Right atrium auricular region (tissue), 2 donors: ENCODE results near the gene KPNA1. TPM values are rescaled to one million over a fixed set of nuclear protein-coding genes. Genes with fewer than 3 reads are reported as not detected.
"Not testable (repeated sequence)": the region's sequence is repeated elsewhere in the genome, so short reads cannot be mapped to it uniquely, and the experiment has no call there.

Experiments
- DNase-seq: peaks from one replicate; pipeline ENCODE4 v3.0.0-alpha.2; 2019; ENCODE audit warnings: low spot score
- H3K27ac ChIP-seq, 2 donors: fragments of 200-600 bp; sonication (generic); 1 replicate in 1 of 2; 2 replicates in 1 of 2; pipeline ENCODE4 v1.5.1; 2016 to 2019
- H3K27me3 ChIP-seq, 2 donors: fragments of 200-600 bp; sonication (generic); one replicate each; pipeline versions ENCODE4 v1.5.1 to v1.6.0; 2017 to 2019
- H3K36me3 ChIP-seq: fragments of 200-600 bp; sonication (generic); one replicate; pipeline ENCODE4 v1.5.1; 2016
- H3K4me1 ChIP-seq, 2 donors: fragments of 200-600 bp; sonication (generic); one replicate each; pipeline versions ENCODE4 v1.5.1 to v1.6.0; 2017 to 2019
- H3K4me3 ChIP-seq, 2 donors: fragments of 200-600 bp; sonication (generic); 1 replicate in 1 of 2; 2 replicates in 1 of 2; pipeline ENCODE4 v1.5.1; 2017 to 2019; ENCODE audit warnings: mild to moderate bottlenecking in 1 of 2, moderate library complexity in 1 of 2
- H3K9me3 ChIP-seq, 2 donors: fragments of 200-600 bp; sonication (generic); one replicate each; pipeline ENCODE4 v1.5.1; 2019
- total RNA-seq, 2 donors: library from RNA; depleted of rRNA; stranded (reverse); fragments of >200 nt; gene quantifications; one replicate each; pipeline ENCODE4 v1.1.0, GENCODE V29; 2016
- TF ChIP-seq, protein P1 (sequence below), 2 donors: fragments of 200-600 bp; sonication (generic); IDR thresholded peaks; one replicate each; pipeline ENCODE4 v1.5.1; 2019; ENCODE audit warnings: antibody characterized with exemption in 2 of 2

KPNA1 gene
- total RNA-seq, 2 donors from 2014 or later = 33.3 to 40.0 TPM

DNA sequence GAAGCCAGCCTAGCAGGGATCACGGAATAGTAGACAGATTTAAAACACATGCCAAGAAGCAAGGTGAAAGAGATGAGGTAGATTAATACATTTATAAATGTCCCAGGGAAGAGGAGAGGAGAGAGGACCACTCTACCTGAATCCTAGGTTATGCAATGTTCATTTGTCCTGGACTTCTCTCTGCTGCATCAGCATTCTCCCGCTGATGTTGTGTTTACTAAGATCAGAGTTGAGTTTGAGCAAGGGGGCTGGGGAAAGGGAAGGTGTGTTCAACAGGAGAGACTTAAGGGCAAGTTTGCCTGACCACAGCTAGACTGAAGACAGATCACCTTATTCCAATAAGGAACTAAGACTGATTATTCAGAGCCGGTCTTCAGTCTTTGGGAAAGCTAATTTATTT is 1.1 kb upstream of the KPNA1 start:
- H3K9me3 ChIP-seq = no peaks in the 10 kb centered on the region

DNA sequence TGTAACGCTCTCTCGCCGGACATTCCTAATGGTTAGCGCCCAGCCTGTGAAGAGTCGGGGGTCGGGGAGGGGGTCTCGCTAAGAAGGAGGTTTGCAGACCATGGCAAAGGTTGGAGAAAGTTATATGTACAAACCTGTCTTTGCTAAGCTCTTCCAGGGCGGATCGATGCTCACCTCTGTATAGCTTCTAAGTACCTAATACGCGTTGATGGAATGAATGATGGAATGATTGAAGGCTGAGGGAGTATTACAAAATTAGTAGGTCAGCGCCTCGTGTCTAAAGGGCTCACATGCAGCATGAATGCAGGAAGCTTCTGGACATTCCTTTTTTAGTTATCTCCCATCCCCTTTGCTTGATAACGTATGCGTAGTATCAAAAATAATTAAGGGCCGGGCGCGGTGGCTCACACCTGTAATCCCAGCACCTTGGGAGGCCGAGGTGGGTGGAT is 305 bp upstream of the KPNA1 start:
- Histone ChIP-seq H3K4me1 (peaks cover 0 to 28% of the 10 kb centered on the region in 2 donors), H3K27ac (peak overlapping the region; percentile 98)
- TF ChIP-seq, protein P1, sequence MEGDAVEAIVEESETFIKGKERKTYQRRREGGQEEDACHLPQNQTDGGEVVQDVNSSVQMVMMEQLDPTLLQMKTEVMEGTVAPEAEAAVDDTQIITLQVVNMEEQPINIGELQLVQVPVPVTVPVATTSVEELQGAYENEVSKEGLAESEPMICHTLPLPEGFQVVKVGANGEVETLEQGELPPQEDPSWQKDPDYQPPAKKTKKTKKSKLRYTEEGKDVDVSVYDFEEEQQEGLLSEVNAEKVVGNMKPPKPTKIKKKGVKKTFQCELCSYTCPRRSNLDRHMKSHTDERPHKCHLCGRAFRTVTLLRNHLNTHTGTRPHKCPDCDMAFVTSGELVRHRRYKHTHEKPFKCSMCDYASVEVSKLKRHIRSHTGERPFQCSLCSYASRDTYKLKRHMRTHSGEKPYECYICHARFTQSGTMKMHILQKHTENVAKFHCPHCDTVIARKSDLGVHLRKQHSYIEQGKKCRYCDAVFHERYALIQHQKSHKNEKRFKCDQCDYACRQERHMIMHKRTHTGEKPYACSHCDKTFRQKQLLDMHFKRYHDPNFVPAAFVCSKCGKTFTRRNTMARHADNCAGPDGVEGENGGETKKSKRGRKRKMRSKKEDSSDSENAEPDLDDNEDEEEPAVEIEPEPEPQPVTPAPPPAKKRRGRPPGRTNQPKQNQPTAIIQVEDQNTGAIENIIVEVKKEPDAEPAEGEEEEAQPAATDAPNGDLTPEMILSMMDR (IDR thresholded peaks at IDR 0.05) = no peak

More for the DNA sequence above, 1.1 kb upstream of the KPNA1 start:
- Histone ChIP-seq H3K4me3 (no peak overlapping the region), H3K27ac (no peak overlapping the region), H3K27me3 (no peaks in the 10 kb centered on the region), H3K4me1 (peaks cover 0 to 28% of the 10 kb centered on the region in 2 donors), H3K36me3 (no peaks in the 10 kb centered on the region)
- no peak for DNase-seq
- TF ChIP-seq, protein P1 (IDR thresholded peaks at IDR 0.05) = no peak

DNA sequence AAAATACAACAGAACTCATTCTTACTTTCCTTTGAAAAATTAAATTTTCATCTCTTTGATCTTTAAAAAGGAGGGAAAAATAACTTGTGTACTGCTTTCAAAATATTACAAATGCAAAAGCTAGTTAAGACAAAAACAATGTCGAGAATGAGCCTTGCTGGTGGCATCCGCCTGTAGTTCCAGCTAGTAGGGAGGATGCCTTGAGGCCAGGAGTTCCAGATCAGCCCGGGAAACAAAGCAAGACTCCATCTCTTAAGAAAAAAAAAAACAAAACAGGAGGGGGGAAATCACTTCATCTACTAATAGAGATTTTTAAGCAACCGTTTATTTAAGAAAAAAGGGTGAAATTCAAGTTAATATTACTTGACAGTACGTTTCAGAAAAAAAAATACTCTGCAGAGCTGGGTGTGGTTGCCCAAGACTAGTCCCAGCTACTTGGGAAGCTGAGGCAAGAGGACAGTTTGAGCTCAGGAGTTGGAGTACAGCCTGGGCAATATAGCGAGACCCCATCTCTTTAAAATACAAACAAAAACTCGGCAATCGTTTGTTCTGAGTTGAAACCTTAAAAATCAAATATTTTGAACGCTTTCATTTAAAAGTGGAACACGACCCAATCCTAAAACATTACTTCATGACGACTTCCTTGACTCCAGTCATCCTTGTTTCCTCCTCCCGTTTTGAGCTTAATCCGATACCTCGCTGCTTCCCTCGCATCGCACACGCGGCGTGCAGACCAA is 1.2 kb downstream of the KPNA1 start:
- peaks cover 0 to 28% of the 10 kb centered on the region in 2 donors for H3K4me1 ChIP-seq
- TF ChIP-seq, protein P1 (IDR thresholded peaks at IDR 0.05) = no peak
- H3K36me3 ChIP-seq = no peaks in the 10 kb centered on the region
- H3K27me3 ChIP-seq = no peaks in the 10 kb centered on the region
- DNase-seq = no peak
- H3K9me3 ChIP-seq = no peaks in the 10 kb centered on the region
- peak overlapping the region; percentile 81 to 90 for H3K4me3 ChIP-seq
- H3K27ac ChIP-seq = peak overlapping the region; percentile 98

More for the DNA sequence above, 305 bp upstream of the KPNA1 start:
- Histone ChIP-seq H3K9me3 (no peaks in the 10 kb centered on the region), H3K27me3 (no peaks in the 10 kb centered on the region), H3K4me3 (peak overlapping the region; percentile 81 to 90), H3K36me3 (no peaks in the 10 kb centered on the region)
- no peak for DNase-seq

DNA sequence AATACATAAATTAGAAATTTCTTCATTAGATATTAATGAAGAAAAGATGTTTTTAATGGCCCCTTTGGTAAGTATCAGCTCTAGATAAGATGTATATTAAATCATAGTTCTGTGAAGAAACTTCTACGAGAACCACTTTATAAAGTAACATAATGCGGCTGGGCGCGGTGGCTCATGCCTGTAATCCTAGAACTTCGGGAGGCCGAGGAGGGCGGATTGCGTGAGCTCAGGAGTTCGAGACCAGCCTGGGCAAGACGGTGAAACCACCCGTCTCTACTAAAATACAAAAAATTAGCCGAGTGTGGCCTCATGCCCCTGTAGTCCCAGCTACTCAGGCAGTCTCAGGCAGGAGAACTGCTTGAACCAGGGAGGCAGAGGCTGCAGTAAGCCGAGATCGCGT is 2.5 kb downstream of the KPNA1 start:
- no peak overlapping the region for H3K4me3 ChIP-seq
- no peak for DNase-seq
- no peaks in the 10 kb centered on the region for H3K9me3 ChIP-seq
- no peaks in the 10 kb centered on the region for H3K36me3 ChIP-seq
- TF ChIP-seq, protein P1 (IDR thresholded peaks at IDR 0.05) = no peak
- H3K4me1 ChIP-seq = peaks cover 0 to 28% of the 10 kb centered on the region in 2 donors
- no peaks in the 10 kb centered on the region for H3K27me3 ChIP-seq
- H3K27ac ChIP-seq = no peak overlapping the region

DNA sequence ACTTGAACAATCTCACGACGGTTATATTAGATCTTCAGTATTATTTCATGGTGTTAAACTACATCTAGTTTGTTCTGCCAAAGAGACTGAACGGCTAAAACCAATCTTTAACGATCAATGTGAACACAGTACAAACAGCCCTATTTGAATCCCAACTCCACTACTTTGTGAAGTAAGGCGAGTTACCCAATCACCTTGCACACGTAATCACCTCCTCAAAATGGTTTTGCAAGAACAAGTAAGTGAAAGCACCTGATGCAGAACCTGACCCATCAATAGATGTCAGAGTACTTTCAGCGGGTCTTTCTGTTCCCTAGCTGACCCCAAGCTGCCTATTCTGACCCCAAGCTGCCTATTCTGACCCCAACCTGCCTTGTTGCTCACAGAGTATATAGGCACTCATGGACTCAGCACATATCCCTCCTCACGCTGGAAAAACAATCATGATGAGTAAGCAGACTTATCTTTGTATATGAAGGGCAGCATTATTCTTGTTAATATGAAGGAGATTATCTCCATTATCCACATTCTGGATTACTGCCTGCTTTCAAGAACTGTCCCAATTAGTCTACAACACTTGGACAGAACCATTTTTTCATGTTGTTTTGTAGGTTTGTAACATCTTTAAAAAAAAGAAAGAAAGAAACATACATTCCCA is 3.7 kb downstream of the KPNA1 start:
- Histone ChIP-seq H3K4me3 (no peak overlapping the region), H3K9me3 (no peaks in the 10 kb centered on the region), H3K4me1 (peaks cover 0 to 34% of the 10 kb centered on the region in 2 donors), H3K27ac (no peak overlapping the region), H3K36me3 (no peaks in the 10 kb centered on the region), H3K27me3 (no peaks in the 10 kb centered on the region)
- TF ChIP-seq, protein P1 (IDR thresholded peaks at IDR 0.05) = no peak
- no peak for DNase-seq

DNA sequence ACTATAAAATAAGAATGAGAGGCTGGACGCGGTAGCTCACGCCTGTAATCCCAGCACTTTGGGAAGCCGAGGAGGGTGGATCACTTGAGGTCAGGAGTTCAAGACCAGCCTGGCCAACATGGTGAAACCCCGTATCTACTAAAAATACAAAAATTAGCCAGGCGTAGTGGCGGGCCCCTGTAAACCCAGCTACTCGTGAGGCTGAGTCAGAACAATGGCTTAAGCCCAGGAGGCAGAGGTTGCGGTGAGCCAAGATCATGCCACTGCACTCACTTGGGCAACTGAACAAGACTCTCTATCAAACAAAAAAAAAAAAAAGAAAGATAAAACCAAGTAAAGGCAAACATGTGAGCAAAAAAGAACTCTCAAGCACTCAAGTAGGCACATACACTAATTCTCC is 5.8 kb downstream of the KPNA1 start:
- H3K27ac ChIP-seq, H3K4me3 ChIP-seq: not testable (repeated sequence)
- H3K4me1 ChIP-seq = peaks cover 0 to 30% of the 10 kb centered on the region in 2 donors

More for the DNA sequence above, 5.8 kb downstream of the KPNA1 start:
- not testable (repeated sequence) for H3K9me3 ChIP-seq, H3K36me3 ChIP-seq, DNase-seq, H3K27me3 ChIP-seq
